ENCODE measurements around the gene HYAL3.

DNA sequence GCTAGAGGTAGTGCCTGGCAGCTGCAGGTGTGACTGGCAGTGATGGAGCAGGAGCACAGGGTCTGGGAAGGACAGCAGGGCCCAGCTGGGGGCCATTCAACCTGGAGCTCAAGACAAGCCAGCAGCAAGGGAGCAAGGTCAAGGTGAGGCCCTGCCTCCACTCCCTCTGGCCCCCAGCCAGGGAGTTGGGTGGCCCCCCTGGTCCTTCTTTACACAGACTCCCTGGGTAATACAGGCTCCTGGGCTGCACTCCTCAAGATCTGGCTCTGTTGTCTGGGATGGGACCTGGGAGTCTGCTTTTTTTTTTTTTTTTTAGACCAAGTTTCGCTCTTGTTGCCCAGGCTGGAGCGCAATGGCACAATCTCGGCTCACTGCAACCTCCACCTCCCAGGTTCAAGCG lies 48.7 kb downstream of the HYAL3 start:
- TF ChIP-seq, protein P1, sequence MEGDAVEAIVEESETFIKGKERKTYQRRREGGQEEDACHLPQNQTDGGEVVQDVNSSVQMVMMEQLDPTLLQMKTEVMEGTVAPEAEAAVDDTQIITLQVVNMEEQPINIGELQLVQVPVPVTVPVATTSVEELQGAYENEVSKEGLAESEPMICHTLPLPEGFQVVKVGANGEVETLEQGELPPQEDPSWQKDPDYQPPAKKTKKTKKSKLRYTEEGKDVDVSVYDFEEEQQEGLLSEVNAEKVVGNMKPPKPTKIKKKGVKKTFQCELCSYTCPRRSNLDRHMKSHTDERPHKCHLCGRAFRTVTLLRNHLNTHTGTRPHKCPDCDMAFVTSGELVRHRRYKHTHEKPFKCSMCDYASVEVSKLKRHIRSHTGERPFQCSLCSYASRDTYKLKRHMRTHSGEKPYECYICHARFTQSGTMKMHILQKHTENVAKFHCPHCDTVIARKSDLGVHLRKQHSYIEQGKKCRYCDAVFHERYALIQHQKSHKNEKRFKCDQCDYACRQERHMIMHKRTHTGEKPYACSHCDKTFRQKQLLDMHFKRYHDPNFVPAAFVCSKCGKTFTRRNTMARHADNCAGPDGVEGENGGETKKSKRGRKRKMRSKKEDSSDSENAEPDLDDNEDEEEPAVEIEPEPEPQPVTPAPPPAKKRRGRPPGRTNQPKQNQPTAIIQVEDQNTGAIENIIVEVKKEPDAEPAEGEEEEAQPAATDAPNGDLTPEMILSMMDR (IDR thresholded peaks at IDR 0.05; ENCODE audit: low read depth, low read length, poor library complexity, severe bottlenecking), result no peak
- TF ChIP-seq EZH2phosphoT487 (IDR thresholded peaks at IDR 0.05; ENCODE audit: borderline replicate concordance, low read length), result no peak
